HCT116 (cell line): ENCODE measurements around the gene PF4V1. TPM values are rescaled to one million over a fixed set of nuclear protein-coding genes. Genes with fewer than 3 reads are reported as not detected.

Experiments used
- ATAC-seq: fragments of 200-7000 bp; cut with Tn5 transposase; 2 replicates; pipeline ENCODE4 v1.9.1; 2020; ENCODE audit warnings: mild to moderate bottlenecking, moderate library complexity
- BruUV-seq: library from RNA; stranded (reverse); fragments of 400-500 nt; replicated peaks from 2 replicates; lab custom pipeline; 2021; lab: Mats Ljungman, UMichigan
- CTCF ChIA-PET: fragments of 300-600 bp; sonication (Branson Sonifier 250); formaldehyde crosslinking; loops from one replicate; lab custom pipeline; 2021; ENCODE audit warnings: antibody characterized with exemption; lab: Charles Lee
- POLR2A ChIA-PET: fragments of 300-600, 350-600 bp; sonication (Branson Sonifier 250); formaldehyde crosslinking; loops from one replicate; lab custom pipeline; 2021; ENCODE audit warnings: antibody characterized with exemption; lab: Charles Lee
- RAD21 ChIA-PET, 2 experiments: fragments of 300-600 bp; sonication (Branson Sonifier 250); formaldehyde crosslinking; loops; one replicate each; lab custom pipeline; 2023; ENCODE audit warnings: low total read pairs in 2 of 2; ENCODE audit not compliant: uncharacterized antibody in 2 of 2, unreplicated experiment in 2 of 2, low non-redundant PET in 1 of 2; lab: Charles Lee
- DNase-seq: peaks from one replicate; pipeline ENCODE4 v3.0.0-alpha.2; 2010; ENCODE audit warnings: low read depth, low spot score
- H2AFZ ChIP-seq: fragments of 200-600 bp; shearing (Covaris generic), sonication (generic); 2 replicates; pipeline ENCODE4 v1.6.1; 2017; ENCODE audit warnings: low read depth, mixed run types, mixed read lengths, antibody characterized with exemption, low read length; ENCODE audit not compliant: poor library complexity, severe bottlenecking
- H3K27ac ChIP-seq: 2 replicates; pipeline ENCODE4 v1.5.1; 2012; ENCODE audit warnings: low read depth, low read length
- H3K27me3 ChIP-seq: fragments of 200-600 bp; sonication (generic); 2 replicates; pipeline ENCODE4 v1.6.1; 2016; ENCODE audit warnings: mixed run types, low read length, mixed read lengths; ENCODE audit not compliant: insufficient read depth
- H3K36me3 ChIP-seq, 2 experiments: fragments of 200-500 bp in 1 of 2; fragments of 200-600 bp in 1 of 2; sonication (Bioruptor generic) in 1 of 2; sonication (generic) in 1 of 2; 2 replicates each; pipeline versions ENCODE4 v1.5.1 to v1.6.1; 2014 to 2016; ENCODE audit warnings: low read length in 2 of 2, inconsistent platforms in 1 of 2, mixed read lengths in 1 of 2, mixed run types in 1 of 2; ENCODE audit not compliant: insufficient read depth in 2 of 2, control insufficient read depth in 1 of 2
- H3K4me1 ChIP-seq, 2 experiments: fragments of 200-600 bp in 1 of 2; sonication (generic) in 1 of 2; 2 replicates each; pipeline versions ENCODE4 v1.5.1 to v1.6.1; 2012 to 2017; ENCODE audit warnings: low read length in 2 of 2, inconsistent platforms in 1 of 2, mild to moderate bottlenecking in 1 of 2, mixed read lengths in 1 of 2, mixed run types in 1 of 2, moderate library complexity in 1 of 2; ENCODE audit not compliant: insufficient read depth in 2 of 2, control insufficient read depth in 1 of 2
- H3K4me2 ChIP-seq: fragments of 200-600 bp; sonication (generic); 2 replicates; pipeline ENCODE4 v1.6.1; 2017; ENCODE audit warnings: mixed run types, low read length, mixed read lengths
- H3K4me3 ChIP-seq, 2 experiments: fragments of 200-600 bp in 1 of 2; sonication (generic) in 1 of 2; replicated peaks in 1 of 2; 2 replicates each; pipeline ENCODE4 v1.5.1; 2011 to 2016; ENCODE audit warnings: low read length in 2 of 2, control low read depth in 1 of 2, low read depth in 1 of 2, mild to moderate bottlenecking in 1 of 2, mixed read lengths in 1 of 2, mixed run types in 1 of 2
- H3K79me2 ChIP-seq: fragments of 200-600 bp; sonication (generic); 2 replicates; pipeline ENCODE4 v1.6.1; 2017; ENCODE audit warnings: mild to moderate bottlenecking, mixed run types, low read length, moderate library complexity, mixed read lengths; ENCODE audit not compliant: insufficient read depth
- H3K9ac ChIP-seq: fragments of 200-600 bp; sonication (generic); 2 replicates; pipeline ENCODE4 v1.6.1; 2016; ENCODE audit warnings: low read length, mixed read lengths
- H3K9me2 ChIP-seq: fragments of 200-600 bp; sonication (generic), shearing (Covaris generic); 2 replicates; pipeline ENCODE4 v1.6.1; 2017; ENCODE audit warnings: mixed run types, mild to moderate bottlenecking, moderate library complexity; ENCODE audit not compliant: insufficient read depth
- H3K9me3 ChIP-seq, 2 experiments: fragments of 200-500 bp in 1 of 2; fragments of 200-600 bp in 1 of 2; sonication (Bioruptor generic) in 1 of 2; sonication (generic) in 1 of 2; 2 replicates each; pipeline ENCODE4 v1.6.1; 2014 to 2017; ENCODE audit warnings: low read length in 2 of 2, mixed read lengths in 2 of 2, inconsistent platforms in 1 of 2, low read depth in 1 of 2, mild to moderate bottlenecking in 1 of 2, mixed run types in 1 of 2, moderate library complexity in 1 of 2; ENCODE audit not compliant: control insufficient read depth in 1 of 2, insufficient read depth in 1 of 2
- H4K20me1 ChIP-seq: fragments of 200-600 bp; sonication (generic), shearing (Covaris generic); 2 replicates; pipeline ENCODE4 v1.6.1; 2017; ENCODE audit warnings: mixed run types, mild to moderate bottlenecking, moderate library complexity; ENCODE audit not compliant: insufficient read depth
- CBX3 ChIP-seq: IDR thresholded peaks from 2 replicates; pipeline ENCODE4 v1.6.1; 2012; ENCODE audit warnings: low read depth
- CEBPB ChIP-seq: IDR thresholded peaks from 2 replicates; pipeline ENCODE4 v1.6.1; 2012; ENCODE audit warnings: low read depth
- CTCF ChIP-seq, 3 experiments: fragments of 200-600 bp in 1 of 3; sonication (generic) in 1 of 3; IDR thresholded peaks in 2 of 3; conservative IDR thresholded peaks in 1 of 3; 2 replicates each; pipeline ENCODE4 v1.5.1; 2012 to 2017; ENCODE audit warnings: low read depth in 2 of 3, low read length in 2 of 3, antibody characterized with exemption in 1 of 3, borderline replicate concordance in 1 of 3, control low read depth in 1 of 3, mild to moderate bottlenecking in 1 of 3, mixed read lengths in 1 of 3, mixed run types in 1 of 3, moderate library complexity in 1 of 3; ENCODE audit not compliant: insufficient read depth in 1 of 3
- EGR1 ChIP-seq: IDR thresholded peaks from 2 replicates; pipeline ENCODE4 v1.6.1; 2012; ENCODE audit warnings: low read depth
- ELF1 ChIP-seq: IDR thresholded peaks from 2 replicates; pipeline ENCODE4 v1.6.1; 2012; ENCODE audit warnings: low read depth, borderline replicate concordance
- EZH2phosphoT487 ChIP-seq: fragments of 200-600 bp; IDR thresholded peaks from 2 replicates; pipeline ENCODE4 v1.6.1; 2018; ENCODE audit warnings: antibody characterized with exemption, borderline replicate concordance
- JUND ChIP-seq: IDR thresholded peaks from 2 replicates; pipeline ENCODE4 v1.6.1; 2012
- POLR2AphosphoS5 ChIP-seq: IDR thresholded peaks from 2 replicates; pipeline ENCODE4 v1.6.1; 2011; ENCODE audit warnings: mild to moderate bottlenecking, low read depth, low read length, moderate library complexity
- RAD21 ChIP-seq: IDR thresholded peaks from 2 replicates; pipeline ENCODE4 v1.6.1; 2012; ENCODE audit warnings: low read depth, mild to moderate bottlenecking
- REST ChIP-seq: IDR thresholded peaks from 2 replicates; pipeline ENCODE4 v1.6.1; 2012; ENCODE audit warnings: low read depth
- SP1 ChIP-seq: IDR thresholded peaks from 2 replicates; pipeline ENCODE4 v1.6.1; 2012; ENCODE audit warnings: low read depth
- TCF7L2 ChIP-seq: IDR thresholded peaks from 2 replicates; pipeline ENCODE4 v1.7.0; 2011; ENCODE audit warnings: borderline replicate concordance, inconsistent platforms; ENCODE audit not compliant: insufficient read depth, insufficient read length; ENCODE audit errors: extremely low read depth
- ZBTB33 ChIP-seq: IDR thresholded peaks from 2 replicates; pipeline ENCODE4 v1.6.1; 2011; ENCODE audit warnings: mild to moderate bottlenecking, low read length, moderate library complexity; ENCODE audit not compliant: insufficient replicate concordance; ENCODE audit errors: extremely low read depth
- ZNF274 ChIP-seq: fragments of 200-500 bp; sonication (Bioruptor generic); IDR thresholded peaks from 2 replicates; pipeline ENCODE4 v1.6.1; 2014; ENCODE audit warnings: mild to moderate bottlenecking, low read depth, low read length, inconsistent platforms
- intact Hi-C: fragments of 100-400 bp; cut with micrococcal nuclease; formaldehyde crosslinking; loops from 2 replicates; pipeline ENCODE4 v1.10.0; 2022
- total RNA-seq: library from RNA; stranded (reverse); gene quantifications from one replicate; pipeline ENCODE4 v1.2.1, GENCODE V29; 2021; ENCODE audit not compliant: unreplicated experiment

The PF4V1 gene
- total RNA-seq, 1 experiment from 2014 or later: not detected

GRCh38 chr4:73814679-73815078 lies 38.4 kb upstream of the PF4V1 start:
- CTCF ChIA-PET: no interaction called here
- Histone ChIP-seq H3K27me3 (no peaks in the 10 kb centered on the region), H4K20me1 (no peaks in the 10 kb centered on the region), H3K9me3 (no peaks in the 10 kb centered on the region), H3K9ac (no peak overlapping the region), H3K27ac (no peak overlapping the region), H3K36me3 (no peaks in the 10 kb centered on the region), H2AFZ (no peak overlapping the region), H3K9me2 (peaks cover 5% of the 10 kb centered on the region), H3K4me3 (no peak overlapping the region), H3K79me2 (no peaks in the 10 kb centered on the region), H3K4me2 (no peak overlapping the region), H3K4me1 (no peaks in the 10 kb centered on the region)
- intact Hi-C loops: no loop called here
- POLR2A ChIA-PET: no interaction called here
- TF ChIP-seq CTCF (IDR thresholded peaks at IDR 0.05 in 2 of 3, conservative IDR thresholded peaks at IDR 0.05 in 1 of 3; ENCODE audit: borderline replicate concordance in 1 of 3, insufficient read depth in 1 of 3, low read depth in 2 of 3, low read length in 2 of 3): no peak
- no peak for TF ChIP-seq TCF7L2
- no peak for TF ChIP-seq REST
- TF ChIP-seq POLR2AphosphoS5: no peak
- TF ChIP-seq JUND: no peak
- no peak for TF ChIP-seq SP1
- no peak for TF ChIP-seq ELF1
- TF ChIP-seq ZBTB33: no peak
- TF ChIP-seq CBX3: no peak
- no peak for TF ChIP-seq ZNF274
- no peak for TF ChIP-seq EZH2phosphoT487
- no peak for TF ChIP-seq RAD21
- no peak for TF ChIP-seq CEBPB
- no peak for TF ChIP-seq EGR1
- no TSS peak for BruUV-seq
- ATAC-seq: no peak
- no peak for DNase-seq
- RAD21 ChIA-PET: no interaction called here
